Measurements from ENCODE around the gene NOL11. TPM values are rescaled to one million over a fixed set of nuclear protein-coding genes. Genes with fewer than 3 reads are reported as not detected.
"Not testable (repeated sequence)": the region's sequence is repeated elsewhere in the genome, so short reads cannot be mapped to it uniquely, and the experiment has no call there.

NOL11 gene
- total RNA-seq, 2 donors from 2014 or later, result 65.9 to 86.3 TPM

DNA sequence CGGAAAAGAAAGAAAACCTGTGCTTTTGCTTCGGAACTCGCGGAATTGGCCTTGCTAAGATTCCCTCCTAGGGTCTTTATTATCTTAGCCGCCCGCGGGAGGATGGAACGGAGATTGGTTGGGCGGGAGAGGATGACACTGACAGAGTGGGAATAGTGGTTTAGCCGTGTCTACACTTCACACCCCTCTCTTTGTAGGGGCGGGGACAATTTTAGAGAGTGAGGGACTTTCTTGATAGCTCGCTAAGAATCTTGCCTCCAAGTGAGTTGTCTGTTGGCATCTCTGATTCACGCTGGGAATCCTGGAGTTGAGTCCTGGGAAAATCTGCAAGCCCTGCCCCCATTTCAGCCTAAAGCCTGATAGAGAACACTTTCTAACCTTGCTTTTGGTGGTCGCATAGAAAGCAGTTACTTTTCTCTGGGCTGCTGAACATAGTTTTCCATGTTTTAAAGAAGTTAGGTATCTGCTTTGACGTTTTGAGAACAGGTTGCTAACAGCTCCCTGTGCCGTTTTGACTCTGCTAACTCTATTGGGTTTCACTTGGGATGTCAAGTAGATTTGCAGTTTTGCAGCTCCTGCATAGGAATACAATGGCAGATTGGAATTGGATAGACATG lies 697 bp downstream of the NOL11 start:
- H3K9me3 Mint-ChIP-seq, result no peaks in the 10 kb centered on the region
- ATAC-seq (peak; percentile 56 to 60), DNase-seq (ENCODE audit: low spot score) (peak; percentile 74)
- peaks cover 25 to 26% of the 10 kb centered on the region in 2 donors for H3K4me1 Mint-ChIP-seq (ENCODE audit: low read depth in 2 of 2)
- peaks cover 0 to 2% of the 10 kb centered on the region in 2 donors for H3K27me3 Mint-ChIP-seq
- peak overlapping the region; percentile 99 to 100 for H3K27ac Mint-ChIP-seq
- H3K4me3 Mint-ChIP-seq, result peak overlapping the region; percentile 99
- peaks cover 12% of the 10 kb centered on the region for H3K36me3 Mint-ChIP-seq

DNA sequence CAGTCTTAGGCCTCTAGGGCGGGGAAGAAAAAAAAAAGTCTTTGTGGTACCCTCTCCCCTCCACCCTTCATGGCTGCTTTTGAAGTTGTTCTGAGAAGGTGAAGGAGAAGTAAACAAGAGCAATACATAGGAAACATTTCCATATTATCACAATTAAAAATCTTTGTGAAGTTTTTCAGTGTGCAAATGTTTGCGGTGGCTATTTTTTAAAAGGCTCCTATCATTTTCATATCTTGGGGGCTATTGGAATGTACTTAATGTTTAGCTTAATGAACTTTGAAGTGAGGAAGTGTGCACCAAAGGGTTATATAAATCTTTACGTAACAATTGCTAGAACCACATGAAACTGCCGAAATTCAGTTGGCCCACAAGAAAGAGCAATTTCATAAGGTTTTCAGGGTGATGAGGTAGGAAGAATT lies 7.6 kb downstream of the NOL11 start:
- Mint-ChIP-seq H3K36me3 (peaks cover 27% of the 10 kb centered on the region), H3K4me3 (no peak overlapping the region), H3K9me3 (no peaks in the 10 kb centered on the region), H3K27ac (peak overlapping the region in 1 of 2 donors; percentile 79), H3K4me1 (ENCODE audit: low read depth in 2 of 2) (peaks cover 0 to 6% of the 10 kb centered on the region in 2 donors), H3K27me3 (no peaks in the 10 kb centered on the region)
- no peak for ATAC-seq
- no peak for DNase-seq (ENCODE audit: low spot score)

DNA sequence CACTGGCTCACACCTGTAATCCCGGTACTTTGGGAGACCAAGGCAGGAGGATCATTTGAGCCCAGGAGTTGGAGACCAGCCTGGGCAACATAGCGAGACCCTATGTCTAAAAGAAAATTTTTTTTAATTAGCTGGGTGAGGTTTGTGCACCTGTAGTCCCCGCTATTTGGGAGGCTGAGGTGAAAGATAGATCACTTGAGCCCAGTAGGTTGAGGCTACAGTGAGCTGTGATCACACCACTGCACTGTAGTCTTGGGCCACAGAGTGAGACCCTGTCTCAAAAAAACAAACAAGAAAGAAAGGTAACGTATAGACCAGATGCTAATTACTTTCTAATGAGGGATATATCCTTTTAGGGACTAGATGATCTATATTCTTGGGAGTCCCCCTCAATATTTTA lies 8.1 kb downstream of the NOL11 start:
- H3K36me3 Mint-ChIP-seq, result peaks cover 27% of the 10 kb centered on the region
- DNase-seq (ENCODE audit: low spot score) (no peak), ATAC-seq (no peak)
- no peaks in the 10 kb centered on the region for H3K27me3 Mint-ChIP-seq
- H3K9me3 Mint-ChIP-seq, result no peaks in the 10 kb centered on the region
- H3K27ac Mint-ChIP-seq, result peak overlapping the region in 1 of 2 donors; percentile 79
- H3K4me1 Mint-ChIP-seq (ENCODE audit: low read depth in 2 of 2), result peaks cover 0 to 6% of the 10 kb centered on the region in 2 donors
- H3K4me3 Mint-ChIP-seq, result no peak overlapping the region

DNA sequence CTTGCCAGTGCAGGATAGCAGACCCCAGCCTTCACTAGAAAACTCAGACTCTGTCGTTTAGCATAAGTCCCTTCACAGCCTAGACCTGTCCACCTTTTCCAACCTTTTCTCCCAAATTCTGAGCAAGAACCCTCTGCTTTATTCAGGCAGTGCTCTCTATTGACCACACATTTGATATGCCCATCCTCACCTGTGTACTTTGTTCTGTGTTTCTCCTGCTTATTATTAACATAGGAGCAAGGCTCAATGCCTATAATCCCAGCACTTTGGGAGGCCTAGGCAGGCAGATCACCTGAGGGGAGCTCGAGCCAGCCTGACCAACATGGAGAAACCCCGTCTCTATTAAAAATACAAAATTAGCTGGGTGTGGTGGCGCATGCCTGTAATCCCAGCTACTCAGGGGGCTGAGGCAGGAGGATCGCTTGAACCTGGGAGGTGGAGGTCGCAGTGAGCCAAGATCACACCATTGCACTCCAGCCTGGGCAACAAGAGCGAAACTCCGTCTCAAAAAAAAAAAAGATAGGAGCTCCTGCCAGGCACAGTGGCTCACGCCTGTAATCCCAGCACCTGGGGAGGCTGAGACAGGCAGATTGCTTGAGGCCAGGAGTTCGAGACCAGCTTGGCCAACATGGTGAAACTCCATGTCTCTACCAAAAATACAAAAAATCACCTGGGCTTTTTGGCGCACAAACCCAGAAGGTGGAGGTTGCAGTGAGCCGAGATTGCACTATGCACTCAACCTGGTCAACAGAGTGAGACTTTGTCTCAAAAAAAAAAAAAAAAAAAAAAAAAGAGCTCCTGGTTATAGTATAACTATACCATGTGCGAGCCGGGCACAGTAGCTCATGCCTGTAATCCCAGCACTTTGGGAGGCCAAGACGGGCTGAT lies 9.7 kb downstream of the NOL11 start:
- not testable (repeated sequence) for ATAC-seq; H3K4me3 Mint-ChIP-seq; H3K27me3 Mint-ChIP-seq; H3K4me1 Mint-ChIP-seq (ENCODE audit: low read depth in 2 of 2); H3K9me3 Mint-ChIP-seq; H3K27ac Mint-ChIP-seq; DNase-seq (ENCODE audit: low spot score)
- peaks cover 30% of the 10 kb centered on the region for H3K36me3 Mint-ChIP-seq

DNA sequence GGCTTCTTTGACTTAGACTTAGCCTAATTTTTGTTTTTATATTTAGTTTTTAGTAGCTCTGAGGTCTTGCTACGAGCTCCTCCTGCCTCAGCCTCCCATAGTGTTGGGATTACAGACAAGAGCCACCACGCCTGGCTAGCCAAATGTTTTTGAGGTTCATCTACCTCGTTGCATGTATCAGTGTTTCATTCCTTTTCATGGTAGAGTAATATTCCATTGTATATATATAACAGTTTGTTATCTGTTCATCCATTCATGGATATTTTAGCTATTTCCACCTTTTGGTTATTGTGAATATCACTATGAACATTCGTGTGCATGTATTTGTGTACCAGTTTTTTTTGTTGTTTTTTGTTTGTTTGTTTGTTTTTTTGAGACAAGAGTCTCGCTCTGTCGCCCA lies 12.2 kb downstream of the NOL11 start:
- Mint-ChIP-seq H3K4me1 (ENCODE audit: low read depth in 2 of 2) (peaks cover 15 to 18% of the 10 kb centered on the region in 2 donors), H3K27ac (no peak overlapping the region), H3K4me3 (no peak overlapping the region), H3K9me3 (no peaks in the 10 kb centered on the region), H3K27me3 (no peaks in the 10 kb centered on the region), H3K36me3 (peaks cover 43% of the 10 kb centered on the region)
- DNase-seq (ENCODE audit: low spot score) (no peak), ATAC-seq (no peak)

DNA sequence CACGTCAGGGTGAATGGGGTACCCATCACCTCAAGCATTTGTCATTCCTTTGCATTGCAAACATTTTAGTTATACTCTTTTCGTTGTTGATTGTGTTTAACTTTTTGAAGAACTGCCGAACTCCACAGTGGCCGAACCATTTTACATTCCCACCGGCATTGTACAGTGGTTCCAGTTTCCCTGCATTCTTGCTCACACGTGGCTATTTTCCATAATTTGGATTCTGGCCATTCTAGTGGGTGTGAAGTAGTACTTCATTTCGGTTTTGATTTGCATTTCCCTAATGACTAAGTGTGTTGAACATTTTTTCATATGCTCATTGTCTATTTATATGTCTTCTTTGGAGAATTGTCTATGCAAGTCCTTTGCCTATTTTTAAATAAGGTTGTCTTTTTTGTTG lies 13.0 kb downstream of the NOL11 start:
- Mint-ChIP-seq H3K9me3 (no peaks in the 10 kb centered on the region), H3K36me3 (peaks cover 43% of the 10 kb centered on the region), H3K4me1 (ENCODE audit: low read depth in 2 of 2) (peaks cover 15 to 18% of the 10 kb centered on the region in 2 donors), H3K27ac (no peak overlapping the region), H3K4me3 (no peak overlapping the region), H3K27me3 (no peaks in the 10 kb centered on the region)
- DNase-seq (ENCODE audit: low spot score), result no peak
- ATAC-seq, result no peak

DNA sequence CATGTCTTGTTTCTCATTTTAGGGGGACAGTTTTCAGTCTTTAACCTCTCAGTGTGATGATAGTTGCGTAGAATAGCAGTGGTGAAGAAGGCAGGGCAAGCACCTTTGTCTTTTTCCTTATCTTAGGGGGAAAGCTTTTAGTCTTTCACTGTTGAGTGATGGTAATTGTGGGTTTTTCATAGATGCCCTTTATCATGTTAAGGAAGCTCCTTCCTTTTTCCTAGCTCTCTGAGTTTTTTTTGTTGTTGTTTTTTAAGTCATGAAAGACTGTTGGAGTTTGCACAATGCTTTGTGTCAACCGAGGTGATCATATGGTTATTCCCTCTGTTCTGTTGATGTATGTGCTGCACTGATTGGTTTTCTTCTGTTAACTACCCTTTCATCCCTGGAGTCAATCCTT lies 15.7 kb downstream of the NOL11 start:
- H3K27ac Mint-ChIP-seq, result no peak overlapping the region
- H3K27me3 Mint-ChIP-seq, result no peaks in the 10 kb centered on the region
- ATAC-seq, result no peak
- no peak overlapping the region for H3K4me3 Mint-ChIP-seq
- peaks cover 13 to 18% of the 10 kb centered on the region in 2 donors for H3K4me1 Mint-ChIP-seq (ENCODE audit: low read depth in 2 of 2)
- H3K9me3 Mint-ChIP-seq, result no peaks in the 10 kb centered on the region
- peaks cover 46% of the 10 kb centered on the region for H3K36me3 Mint-ChIP-seq
- DNase-seq (ENCODE audit: low spot score), result no peak

DNA sequence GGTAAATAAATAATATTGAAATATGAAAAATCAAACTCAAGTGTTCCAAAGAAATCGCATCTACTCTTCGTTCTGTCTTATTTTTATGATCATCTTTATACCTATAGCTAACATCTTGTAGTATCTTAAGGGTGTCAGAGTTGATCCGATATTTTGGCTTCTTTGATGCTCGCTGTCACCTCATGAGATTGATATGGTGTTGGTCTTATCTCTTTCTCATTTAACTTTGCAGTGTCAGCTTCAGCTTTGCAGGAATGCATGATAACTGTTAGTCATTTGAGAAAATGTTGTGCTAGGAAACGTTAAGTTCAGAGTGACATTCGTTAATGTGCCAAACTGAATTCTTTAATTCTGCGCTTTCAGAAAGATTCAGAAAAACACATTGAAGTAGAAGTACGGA lies 19.4 kb downstream of the NOL11 start:
- no peak for DNase-seq (ENCODE audit: low spot score)
- Mint-ChIP-seq H3K9me3 (no peaks in the 10 kb centered on the region), H3K27ac (no peak overlapping the region), H3K27me3 (no peaks in the 10 kb centered on the region), H3K4me3 (no peak overlapping the region), H3K4me1 (ENCODE audit: low read depth in 2 of 2) (peaks cover 8 to 13% of the 10 kb centered on the region in 2 donors), H3K36me3 (peaks cover 26% of the 10 kb centered on the region)
- no peak for ATAC-seq

DNA sequence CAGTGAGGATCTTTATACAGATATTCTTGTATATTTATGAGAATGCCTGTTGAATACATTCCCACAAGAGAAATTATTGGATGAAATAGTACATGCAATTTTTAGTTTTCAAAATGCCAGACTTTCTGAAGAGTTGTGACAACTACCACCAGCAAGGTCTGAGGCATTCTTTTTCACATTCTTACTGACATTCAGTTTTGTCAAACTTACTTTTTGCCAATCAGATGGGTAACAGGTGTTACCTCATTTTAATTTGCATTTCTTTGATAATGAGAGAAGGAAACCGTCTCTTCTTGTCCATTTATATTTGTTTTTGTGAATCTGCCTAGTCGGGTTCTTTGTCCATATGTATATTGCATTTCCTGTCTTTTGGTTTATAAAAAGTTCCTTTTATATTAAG lies 24.3 kb downstream of the NOL11 start:
- H3K27me3 Mint-ChIP-seq, result no peaks in the 10 kb centered on the region
- H3K4me1 Mint-ChIP-seq (ENCODE audit: low read depth in 2 of 2), result no peaks in the 10 kb centered on the region
- no peak overlapping the region for H3K27ac Mint-ChIP-seq
- ATAC-seq (no peak), DNase-seq (ENCODE audit: low spot score) (no peak)
- H3K36me3 Mint-ChIP-seq, result peaks cover 13% of the 10 kb centered on the region
- H3K4me3 Mint-ChIP-seq, result no peak overlapping the region
- no peaks in the 10 kb centered on the region for H3K9me3 Mint-ChIP-seq

DNA sequence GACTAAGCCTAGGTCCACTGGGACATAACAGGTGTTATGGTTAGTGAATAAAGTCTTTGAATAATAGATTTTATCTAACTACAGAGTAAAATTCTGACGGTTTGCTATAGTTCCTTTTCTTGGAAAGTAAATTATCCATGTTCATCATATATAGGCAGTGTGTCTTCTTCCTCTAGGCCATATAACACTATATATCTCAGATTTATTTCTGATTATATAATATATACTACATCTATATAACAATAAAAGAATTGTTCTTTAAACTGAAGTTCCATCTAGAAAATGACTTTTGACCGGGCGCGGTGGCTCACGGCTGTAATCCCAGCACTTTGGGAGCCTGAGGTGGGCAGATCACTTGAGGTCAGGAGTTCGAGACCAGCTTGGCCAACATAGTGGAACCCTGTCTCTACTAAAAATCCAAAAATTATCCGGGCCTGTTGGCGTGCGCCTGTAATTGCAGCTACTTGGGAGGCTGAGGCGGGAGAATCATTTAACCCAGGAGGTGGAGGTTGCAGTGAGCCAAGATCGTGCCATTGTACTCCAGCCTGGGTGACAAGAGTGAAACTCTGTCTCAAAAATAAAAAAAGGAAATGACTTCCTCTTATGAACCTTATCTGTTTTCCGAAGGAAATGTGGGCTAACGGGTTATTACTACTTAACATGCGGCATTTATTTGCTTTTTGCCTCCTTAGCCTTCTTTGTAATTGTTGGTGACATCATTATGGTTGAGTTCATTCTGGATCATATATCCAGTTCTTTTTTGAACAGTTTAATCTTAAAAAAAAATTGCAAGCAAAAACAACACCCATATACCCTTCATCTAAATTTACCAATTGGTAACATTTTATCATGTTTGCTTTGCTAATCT lies 29.2 kb downstream of the NOL11 start:
- no peaks in the 10 kb centered on the region for H3K4me1 Mint-ChIP-seq (ENCODE audit: low read depth in 2 of 2)
- peaks cover 17% of the 10 kb centered on the region for H3K36me3 Mint-ChIP-seq
- no peak overlapping the region for H3K4me3 Mint-ChIP-seq
- no peak for DNase-seq (ENCODE audit: low spot score)
- H3K27ac Mint-ChIP-seq, result no peak overlapping the region
- ATAC-seq, result no peak
- H3K27me3 Mint-ChIP-seq, result no peaks in the 10 kb centered on the region
- no peaks in the 10 kb centered on the region for H3K9me3 Mint-ChIP-seq

DNA sequence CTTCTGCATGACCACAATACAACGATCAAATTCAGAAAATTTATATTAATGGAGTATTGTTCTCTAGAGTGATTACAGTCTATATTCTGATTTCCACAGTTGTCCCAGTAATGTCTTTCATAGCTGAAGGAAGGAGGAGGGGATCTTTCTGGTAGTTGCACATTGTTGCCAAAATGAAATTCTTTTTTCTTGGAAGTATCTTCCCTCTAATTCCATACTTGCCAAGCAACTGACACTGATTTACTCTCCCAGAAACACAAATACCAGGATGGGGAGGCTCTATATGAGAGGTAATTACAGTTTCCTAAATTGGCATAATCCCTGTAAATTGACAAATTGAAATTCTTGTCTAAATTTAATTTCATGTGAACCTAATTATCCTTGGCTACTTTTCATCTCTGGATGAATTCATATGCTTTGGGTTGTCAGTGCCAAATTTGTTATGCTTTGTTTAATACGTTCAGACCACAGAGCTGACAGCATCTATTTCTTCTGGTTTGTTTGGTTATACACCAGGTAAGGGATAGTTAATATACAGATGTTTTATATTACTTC lies 30.0 kb downstream of the NOL11 start:
- no peaks in the 10 kb centered on the region for H3K9me3 Mint-ChIP-seq
- no peak overlapping the region for H3K27ac Mint-ChIP-seq
- H3K4me3 Mint-ChIP-seq, result no peak overlapping the region
- no peaks in the 10 kb centered on the region for H3K27me3 Mint-ChIP-seq
- H3K4me1 Mint-ChIP-seq (ENCODE audit: low read depth in 2 of 2), result no peaks in the 10 kb centered on the region
- peaks cover 17% of the 10 kb centered on the region for H3K36me3 Mint-ChIP-seq
- no peak for DNase-seq (ENCODE audit: low spot score)
- ATAC-seq, result no peak

DNA sequence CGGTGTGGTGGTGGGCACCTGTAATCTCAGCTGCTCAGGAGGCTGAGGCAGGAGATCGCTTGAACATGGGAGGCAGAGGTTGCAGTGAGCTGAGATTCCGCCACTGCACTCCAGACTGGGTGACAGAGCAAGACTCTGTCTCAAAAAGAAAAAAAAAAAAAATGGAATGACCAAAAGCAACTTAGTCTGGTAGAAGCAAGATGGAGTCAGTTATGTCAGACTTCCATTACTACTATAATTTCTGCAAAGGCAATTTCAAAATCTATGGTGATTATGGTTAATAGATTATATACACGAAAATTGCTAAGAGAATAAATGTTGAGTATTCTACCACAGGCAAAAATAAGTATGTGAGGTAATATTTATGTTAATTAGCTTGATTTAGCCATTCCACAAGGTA lies 32.3 kb downstream of the NOL11 start:
- H3K9me3 Mint-ChIP-seq, result no peaks in the 10 kb centered on the region
- H3K4me3 Mint-ChIP-seq, result no peak overlapping the region
- ATAC-seq (no peak), DNase-seq (ENCODE audit: low spot score) (no peak)
- peaks cover 17% of the 10 kb centered on the region for H3K36me3 Mint-ChIP-seq
- no peak overlapping the region for H3K27ac Mint-ChIP-seq
- H3K4me1 Mint-ChIP-seq (ENCODE audit: low read depth in 2 of 2), result no peaks in the 10 kb centered on the region
- no peaks in the 10 kb centered on the region for H3K27me3 Mint-ChIP-seq
